Ovary (tissue), 9 donors: ENCODE data around the gene CAMTA1. TPM values are rescaled to one million over a fixed set of nuclear protein-coding genes. Genes with fewer than 3 reads are reported as not detected.

Experiments used
- DNase-seq, 5 donors: peaks; one replicate each; pipeline ENCODE4 v3.0.0-alpha.2; 2019 to 2020
- H3K27ac ChIP-seq, 2 donors: fragments of 200-600 bp; one replicate each; pipeline versions ENCODE4 v1.5.1 to v1.8.0; 2019 to 2022
- H3K27me3 ChIP-seq: fragments of 200-600 bp; one replicate; pipeline ENCODE4 v1.8.0; 2022
- H3K36me3 ChIP-seq: fragments of 200-600 bp; sonication (generic); one replicate; pipeline ENCODE4 v1.5.1; 2019
- H3K4me1 ChIP-seq: one replicate; pipeline ENCODE4 v1.8.1; 2013; ENCODE audit warnings: mild to moderate bottlenecking, moderate library complexity; ENCODE audit not compliant: insufficient read depth
- H3K4me3 ChIP-seq: fragments of 200-600 bp; sonication (generic); one replicate; pipeline ENCODE4 v1.5.1; 2017
- H3K9me3 ChIP-seq, 2 donors: fragments of 200-600 bp in 1 of 2; sonication (generic) in 1 of 2; one replicate each; pipeline versions ENCODE4 v1.5.1 to v1.8.1; 2013 to 2019; ENCODE audit warnings: mild to moderate bottlenecking in 1 of 2, moderate library complexity in 1 of 2
- CTCF ChIP-seq, 3 donors: fragments of 450-650 bp in 2 of 3; fragments of 200-600 bp in 1 of 3; IDR thresholded peaks; one replicate each; pipeline versions ENCODE4 v1.5.1 to v1.8.0; 2016 to 2022; ENCODE audit warnings: antibody characterized with exemption in 3 of 3, mild to moderate bottlenecking in 1 of 3
- EP300 ChIP-seq: sonication (generic); formaldehyde crosslinking; IDR thresholded peaks from one replicate; pipeline ENCODE4 v1.6.1; 2017; ENCODE audit warnings: antibody characterized with exemption
- POLR2A ChIP-seq: fragments of 450-650 bp; IDR thresholded peaks from one replicate; pipeline ENCODE4 v1.6.1; 2017; ENCODE audit warnings: antibody characterized with exemption, mild to moderate bottlenecking, moderate library complexity
- WGBS, 3 donors: extraction: QIAGEN DNeasy Blood & Tissue Kit in 1 of 3; methylation state at CpG; one replicate each; pipeline versions ENCODE4 v1.1.5 to v1.1.7; 2013 to 2017; 5-methylcytosine and 5-hydroxymethylcytosine counted together
- intact Hi-C, 4 donors: fragments of 100-400 bp; cut with DNase I; formaldehyde crosslinking; loops; one replicate each; pipeline versions ENCODE4 v1.11.0 to v1.15.1; 2022 to 2023
- polyA plus RNA-seq, 2 donors: library from polyadenylated mRNA; stranded (reverse); fragments of 200-250 nt in 1 of 2; fragments of 350-450 nt in 1 of 2; fragmentation: Illumina TruSeq in 1 of 2; extraction: RNeasy Lipid Tissue Mini Kit (QIAGEN cat#74804) in 1 of 2; gene quantifications; one replicate each; pipeline ENCODE4 v1.2.3, GENCODE V29; 2013 to 2014
- total RNA-seq, 7 donors: library from RNA; depleted of rRNA in 2 of 7; stranded (reverse); fragments of >200 nt in 2 of 7; fragmentation: NEBNext Ultra II Directional in 3 of 7; extraction: Animal tissue kit (Norgen Biotek cat#: 25700) in 3 of 7; gene quantifications; one replicate each; pipeline versions ENCODE4 v1.1.0 to v1.2.4, GENCODE V29; 2016 to 2023
- donor health status: DM: no; HTN: no; CAD: no; lungs with moderate emphysema.
- donor health status: DM: no; HTN: no; CAD: no.
- donor health status: Bipolar disorder and iron deficiency.
- donor health status: DM: yes; HTN: yes; CAD: no.
- donor health status: DM: no; HTN: no; CAD: no.
- donor health status: DM: yes; HTN: yes; CAD: no.

Gene CAMTA1
- total and polyA plus RNA-seq, 9 donors = 51.1 to 150 (median 67.4) TPM

GRCh38 chr1:7293702-7294629 lies 508.7 kb downstream of the CAMTA1 start:
- WGBS, 3 donors = 80 to 88% (median 82%) methylated on average over 16 of the region's 16 CpGs
- Histone ChIP-seq H3K4me3 (no peak overlapping the region), H3K27me3 (no peaks in the 10 kb centered on the region), H3K36me3 (no peaks in the 10 kb centered on the region), H3K27ac (no peak overlapping the region), H3K9me3 (no peaks in the 10 kb centered on the region), H3K4me1 (peaks cover 6% of the 10 kb centered on the region)
- DNase-seq = no peak
- intact Hi-C loops = no loop called here
- no peak for TF ChIP-seq POLR2A
- no peak for TF ChIP-seq EP300
- TF ChIP-seq CTCF (IDR thresholded peaks at IDR 0.05) = no peak

GRCh38 chr1:7294636-7295035 lies 509.4 kb downstream of the CAMTA1 start:
- DNase-seq = no peak
- no peaks in the 10 kb centered on the region for H3K36me3 ChIP-seq
- intact Hi-C loops = no loop called here
- H3K9me3 ChIP-seq = no peaks in the 10 kb centered on the region
- H3K27ac ChIP-seq = no peak overlapping the region
- no peak overlapping the region for H3K4me3 ChIP-seq
- H3K4me1 ChIP-seq = peaks cover 8% of the 10 kb centered on the region
- WGBS, 3 donors = 88 to 90% (median 89%) methylated on average over 7 of the region's 7 CpGs
- TF ChIP-seq CTCF (IDR thresholded peaks at IDR 0.05) = no peak
- TF ChIP-seq EP300 = no peak
- no peak for TF ChIP-seq POLR2A
- H3K27me3 ChIP-seq = no peaks in the 10 kb centered on the region

GRCh38 chr1:7295946-7296345 lies 510.7 kb downstream of the CAMTA1 start:
- Histone ChIP-seq H3K4me3 (no peak overlapping the region), H3K9me3 (no peaks in the 10 kb centered on the region), H3K36me3 (no peaks in the 10 kb centered on the region), H3K4me1 (peaks cover 8% of the 10 kb centered on the region), H3K27me3 (no peaks in the 10 kb centered on the region), H3K27ac (no peak overlapping the region)
- TF ChIP-seq POLR2A = no peak
- TF ChIP-seq CTCF (IDR thresholded peaks at IDR 0.05) = no peak
- TF ChIP-seq EP300 = no peak
- intact Hi-C loops = no loop called here
- WGBS, 3 donors = 88 to 96% (median 90%) methylated on average over 6 of the region's 6 CpGs
- no peak for DNase-seq

GRCh38 chr1:7296968-7297367 lies 511.7 kb downstream of the CAMTA1 start:
- Histone ChIP-seq H3K36me3 (no peaks in the 10 kb centered on the region), H3K27me3 (no peaks in the 10 kb centered on the region), H3K9me3 (no peaks in the 10 kb centered on the region), H3K4me1 (peaks cover 5% of the 10 kb centered on the region), H3K4me3 (no peak overlapping the region), H3K27ac (no peak overlapping the region)
- intact Hi-C loops = no loop called here
- TF ChIP-seq POLR2A = no peak
- TF ChIP-seq CTCF (IDR thresholded peaks at IDR 0.05) = no peak
- DNase-seq = no peak
